HEK293T (cell line): ENCODE measurements around the gene COX7B.
"Not testable (repeated sequence)": the region's sequence is repeated elsewhere in the genome, so short reads cannot be mapped to it uniquely, and the experiment has no call there.

Source experiments
- ARNT ChIP-seq: fragments of 450-650 bp; IDR thresholded peaks from 2 replicates; pipeline ENCODE4 v1.6.1; 2017; ENCODE audit warnings: mild to moderate bottlenecking
- BHLHE40 ChIP-seq: fragments of 450-650 bp; IDR thresholded peaks from 2 replicates; pipeline ENCODE4 v1.6.1; 2016; ENCODE audit warnings: mild to moderate bottlenecking, moderate library complexity, borderline replicate concordance
- CTBP1 ChIP-seq: fragments of 450-650 bp; IDR thresholded peaks from 2 replicates; pipeline ENCODE4 v1.6.1; 2016; ENCODE audit warnings: borderline replicate concordance
- ELF4 ChIP-seq: fragments of 450-650 bp; IDR thresholded peaks from 2 replicates; pipeline ENCODE4 v1.6.1; 2017; ENCODE audit warnings: antibody characterized with exemption
- FOXA1 ChIP-seq: fragments of 450-650 bp; IDR thresholded peaks from 2 replicates; pipeline ENCODE4 v1.6.1; 2016; ENCODE audit warnings: mild to moderate bottlenecking
- FOXK2 ChIP-seq: fragments of 450-650 bp; IDR thresholded peaks from 2 replicates; pipeline ENCODE4 v1.6.1; 2016; ENCODE audit warnings: mild to moderate bottlenecking
- FOXM1 ChIP-seq: fragments of 450-650 bp; IDR thresholded peaks from 2 replicates; pipeline ENCODE4 v1.6.1; 2017; ENCODE audit warnings: mild to moderate bottlenecking, borderline replicate concordance
- HDGF ChIP-seq: fragments of 450-650 bp; IDR thresholded peaks from 2 replicates; pipeline ENCODE4 v1.6.1; 2017; ENCODE audit warnings: antibody characterized with exemption, borderline replicate concordance
- L3MBTL2 ChIP-seq: fragments of 450-650 bp; conservative IDR thresholded peaks from 2 replicates; pipeline ENCODE4 v1.6.1; 2016; ENCODE audit warnings: mild to moderate bottlenecking
- NFRKB ChIP-seq: fragments of 450-650 bp; IDR thresholded peaks from 2 replicates; pipeline ENCODE4 v1.6.1; 2016; ENCODE audit warnings: mild to moderate bottlenecking, moderate library complexity
- PKNOX1 ChIP-seq: fragments of 450-650 bp; IDR thresholded peaks from 2 replicates; pipeline ENCODE4 v1.6.1; 2016
- SP1 ChIP-seq: fragments of 450-650 bp; IDR thresholded peaks from 2 replicates; pipeline ENCODE4 v1.6.1; 2017
- SUZ12 ChIP-seq: fragments of 450-650 bp; IDR thresholded peaks from 2 replicates; pipeline ENCODE4 v1.6.1; 2016; ENCODE audit warnings: mild to moderate bottlenecking
- TARDBP ChIP-seq: fragments of 450-650 bp; IDR thresholded peaks from 2 replicates; pipeline ENCODE4 v1.6.1; 2016

- not testable (repeated sequence) for TF ChIP-seq NFRKB, SUZ12, FOXM1, ELF4, SP1, BHLHE40, CTBP1, PKNOX1, TARDBP, FOXA1, L3MBTL2, HDGF, FOXK2, ARNT
Observed at GRCh38 chrX:77919370-77919769, 20.1 kb downstream of the COX7B start.
